Smooth muscle cell (in vitro differentiated cells): ENCODE measurements around the gene PRIMPOL. TPM values are rescaled to one million over a fixed set of nuclear protein-coding genes. Genes with fewer than 3 reads are reported as not detected.

Experiments used
- DNase-seq: peaks from one replicate; lab custom pipeline; 2025; ENCODE audit not compliant: unreplicated experiment; lab: John Stamatoyannopoulos, UW
- H2AFZ ChIP-seq: fragments of 200-600 bp; sonication (generic); 2 replicates; pipeline ENCODE4 v1.6.0; 2016; ENCODE audit warnings: antibody characterized with exemption, low read depth, mild to moderate bottlenecking
- H3F3A ChIP-seq: fragments of 200-600 bp; sonication (generic); 2 replicates; pipeline ENCODE4 v1.6.0; 2017; ENCODE audit warnings: antibody characterized with exemption, low read depth
- H3K27ac ChIP-seq: fragments of 200-600 bp; sonication (generic); 2 replicates; pipeline ENCODE4 v1.5.1; 2016; ENCODE audit warnings: low read depth, mild to moderate bottlenecking
- H3K27me3 ChIP-seq: fragments of 200-600 bp; sonication (generic); 2 replicates; pipeline ENCODE4 v1.6.1; 2016; ENCODE audit warnings: low read depth, mild to moderate bottlenecking
- H3K36me3 ChIP-seq: fragments of 200-600 bp; sonication (generic); 2 replicates; pipeline ENCODE4 v1.5.1; 2016; ENCODE audit warnings: low read depth
- H3K4me1 ChIP-seq: fragments of 200-600 bp; sonication (generic); 2 replicates; pipeline ENCODE4 v1.5.1; 2016; ENCODE audit warnings: low read depth
- H3K4me2 ChIP-seq: fragments of 200-600 bp; sonication (generic); 2 replicates; pipeline ENCODE4 v1.6.0; 2016; ENCODE audit warnings: mild to moderate bottlenecking
- H3K4me3 ChIP-seq: fragments of 200-600 bp; sonication (generic); 2 replicates; pipeline ENCODE4 v1.5.1; 2016; ENCODE audit warnings: mild to moderate bottlenecking
- H3K79me2 ChIP-seq: fragments of 200-600 bp; sonication (generic); 2 replicates; pipeline ENCODE4 v1.6.0; 2016; ENCODE audit warnings: low read depth, mild to moderate bottlenecking
- H3K9ac ChIP-seq: fragments of 200-600 bp; sonication (generic); 2 replicates; pipeline ENCODE4 v1.6.0; 2016; ENCODE audit warnings: low read depth
- H3K9me3 ChIP-seq: fragments of 200-600 bp; sonication (generic); replicated peaks from 2 replicates; pipeline ENCODE4 v1.5.1; 2016; ENCODE audit warnings: low read depth
- H4K20me1 ChIP-seq: fragments of 200-600 bp; sonication (generic); 2 replicates; pipeline ENCODE4 v1.6.0; 2016; ENCODE audit warnings: low read depth
- WGBS: methylation state at CpG from one replicate; pipeline ENCODE4 v1.1.7; 2016; ENCODE audit warnings: low lambda C conversion rate; 5-methylcytosine and 5-hydroxymethylcytosine counted together
- polyA plus RNA-seq: library from polyadenylated mRNA; unstranded; fragments of >200 nt; fragmentation: Nextera tagmentation; extraction: Ambion mirVana; gene quantifications from 2 replicates; pipeline ENCODE4 v1.2.1, GENCODE V29; 2016
- total RNA-seq: library from RNA; depleted of rRNA; stranded (reverse); fragments of >200 nt; gene quantifications from 2 replicates; pipeline ENCODE4 v1.2.3, GENCODE V29; 2014
- TF ChIP-seq, protein P1 (sequence below): fragments of 200-600 bp; sonication (generic); IDR thresholded peaks from 2 replicates; pipeline ENCODE4 v1.5.1; 2017; ENCODE audit warnings: borderline replicate concordance, mild to moderate bottlenecking, antibody characterized with exemption; ENCODE audit not compliant: insufficient read depth, poor library complexity, severe bottlenecking

The PRIMPOL gene
- total and polyA plus RNA-seq, 2 experiments from 2014 or later, result 7.5 to 15.4 TPM

- no peak overlapping the region for H3K27ac ChIP-seq
- no peak overlapping the region for H3K4me2 ChIP-seq
- 96% methylated on average over 5 of the region's 5 CpGs for WGBS
- no peaks in the 10 kb centered on the region for H3K9me3 ChIP-seq
- H3K4me1 ChIP-seq, result peaks cover 13% of the 10 kb centered on the region
- no peaks in the 10 kb centered on the region for H3F3A ChIP-seq
- no peaks in the 10 kb centered on the region for H3K27me3 ChIP-seq
- DNase-seq, result no peak
- no peak overlapping the region for H2AFZ ChIP-seq
- peaks cover 67% of the 10 kb centered on the region for H3K79me2 ChIP-seq
- H4K20me1 ChIP-seq, result peaks cover 78% of the 10 kb centered on the region
- H3K9ac ChIP-seq, result no peak overlapping the region
- TF ChIP-seq, protein P1, sequence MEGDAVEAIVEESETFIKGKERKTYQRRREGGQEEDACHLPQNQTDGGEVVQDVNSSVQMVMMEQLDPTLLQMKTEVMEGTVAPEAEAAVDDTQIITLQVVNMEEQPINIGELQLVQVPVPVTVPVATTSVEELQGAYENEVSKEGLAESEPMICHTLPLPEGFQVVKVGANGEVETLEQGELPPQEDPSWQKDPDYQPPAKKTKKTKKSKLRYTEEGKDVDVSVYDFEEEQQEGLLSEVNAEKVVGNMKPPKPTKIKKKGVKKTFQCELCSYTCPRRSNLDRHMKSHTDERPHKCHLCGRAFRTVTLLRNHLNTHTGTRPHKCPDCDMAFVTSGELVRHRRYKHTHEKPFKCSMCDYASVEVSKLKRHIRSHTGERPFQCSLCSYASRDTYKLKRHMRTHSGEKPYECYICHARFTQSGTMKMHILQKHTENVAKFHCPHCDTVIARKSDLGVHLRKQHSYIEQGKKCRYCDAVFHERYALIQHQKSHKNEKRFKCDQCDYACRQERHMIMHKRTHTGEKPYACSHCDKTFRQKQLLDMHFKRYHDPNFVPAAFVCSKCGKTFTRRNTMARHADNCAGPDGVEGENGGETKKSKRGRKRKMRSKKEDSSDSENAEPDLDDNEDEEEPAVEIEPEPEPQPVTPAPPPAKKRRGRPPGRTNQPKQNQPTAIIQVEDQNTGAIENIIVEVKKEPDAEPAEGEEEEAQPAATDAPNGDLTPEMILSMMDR, result no peak
- H3K36me3 ChIP-seq, result no peaks in the 10 kb centered on the region
- H3K4me3 ChIP-seq, result no peak overlapping the region
These were observed 8.1 kb upstream of the PRIMPOL start for GRCh38 chr4:184641451-184641850.

DNA sequence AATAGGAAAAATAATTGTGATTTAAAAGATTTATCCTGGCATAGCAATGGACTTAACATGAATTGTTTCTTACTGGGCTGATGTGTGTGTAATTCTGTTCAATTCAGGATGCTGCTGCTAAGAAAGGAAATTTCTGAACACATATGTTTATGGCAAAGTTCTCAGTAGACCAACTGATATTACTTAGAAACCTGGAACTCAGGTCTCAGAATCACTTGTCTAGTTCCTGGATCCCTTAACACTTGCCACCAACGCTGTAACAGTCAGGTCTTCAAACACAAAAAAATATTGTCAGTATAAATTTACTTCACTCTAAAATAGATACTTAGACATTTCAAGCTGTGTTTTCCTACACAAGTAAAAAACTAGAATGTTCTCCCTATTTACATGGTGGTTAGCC is 5.8 kb upstream of the PRIMPOL start:
- Histone ChIP-seq H4K20me1 (peaks cover 86% of the 10 kb centered on the region), H3F3A (peaks cover 8% of the 10 kb centered on the region), H3K4me2 (no peak overlapping the region), H3K79me2 (peaks cover 79% of the 10 kb centered on the region), H3K36me3 (no peaks in the 10 kb centered on the region), H3K27me3 (no peaks in the 10 kb centered on the region), H3K4me1 (peaks cover 25% of the 10 kb centered on the region), H2AFZ (no peak overlapping the region), H3K4me3 (no peak overlapping the region), H3K9ac (peak overlapping the region; percentile 10), H3K9me3 (no peaks in the 10 kb centered on the region), H3K27ac (peak overlapping the region; percentile 50)
- no peak for DNase-seq
- WGBS, result 61% methylated on average over 1 of the region's 1 CpG
- TF ChIP-seq, protein P1, result no peak

- Histone ChIP-seq H3K4me1 (peaks cover 25% of the 10 kb centered on the region), H3K79me2 (peaks cover 72% of the 10 kb centered on the region), H3F3A (peaks cover 10% of the 10 kb centered on the region), H3K9ac (peak overlapping the region; percentile 67), H3K4me3 (no peak overlapping the region), H4K20me1 (peaks cover 77% of the 10 kb centered on the region), H3K4me2 (peak overlapping the region; percentile 57), H3K36me3 (no peaks in the 10 kb centered on the region), H2AFZ (no peak overlapping the region), H3K27ac (peak overlapping the region; percentile 86), H3K9me3 (no peaks in the 10 kb centered on the region), H3K27me3 (no peaks in the 10 kb centered on the region)
- TF ChIP-seq, protein P1, result no peak
- no peak for DNase-seq
- 58% methylated on average over 9 of the region's 9 CpGs for WGBS
These were observed 4.8 kb upstream of the PRIMPOL start for GRCh38 chr4:184644553-184645307.
